ENCODE data around the gene RERE.
A peak's percentile ranks its signal among the peaks of the same experiment; 100 is the strongest.

The RERE gene

GRCh38 chr1:8363186-8363766, 454.2 kb downstream of the RERE start:
- DNase-seq (ENCODE audit: low spot score): no peak

GRCh38 chr1:8362701-8363101, 454.7 kb downstream of the RERE start:
- no peak for DNase-seq (ENCODE audit: low spot score)

GRCh38 chr1:8361198-8361849, 456.1 kb downstream of the RERE start:
- no peak for DNase-seq (ENCODE audit: low spot score)

- DNase-seq (ENCODE audit: low spot score): no peak
Observed at GRCh38 chr1:8360493-8361197, 456.8 kb downstream of the RERE start.

GRCh38 chr1:8359617-8360481, 457.6 kb downstream of the RERE start:
- no peak for DNase-seq (ENCODE audit: low spot score)

GRCh38 chr1:8358897-8359616, 458.4 kb downstream of the RERE start:
- no peak for DNase-seq (ENCODE audit: low spot score)

GRCh38 chr1:8358241-8358896, 459.1 kb downstream of the RERE start:
- DNase-seq (ENCODE audit: low spot score): no peak

GRCh38 chr1:8357329-8358101, 459.9 kb downstream of the RERE start:
- DNase-seq (ENCODE audit: low spot score): no peak

GRCh38 chr1:8356256-8357209, 460.9 kb downstream of the RERE start:
- DNase-seq (ENCODE audit: low spot score): no peak

GRCh38 chr1:8355439-8356255, 461.8 kb downstream of the RERE start:
- no peak for DNase-seq (ENCODE audit: low spot score)

- no peak for DNase-seq (ENCODE audit: low spot score)
Observed at GRCh38 chr1:8354038-8354437, 463.4 kb downstream of the RERE start.

GRCh38 chr1:8352886-8353785, 464.3 kb downstream of the RERE start:
- no peak for DNase-seq (ENCODE audit: low spot score)

- DNase-seq (ENCODE audit: low spot score): no peak
Observed at GRCh38 chr1:8352471-8352845, 465.0 kb downstream of the RERE start.

GRCh38 chr1:8351693-8352470, 465.6 kb downstream of the RERE start:
- DNase-seq (ENCODE audit: low spot score): peak; percentile 90

- no peak for DNase-seq (ENCODE audit: low spot score)
Observed at GRCh38 chr1:8350914-8351684, 466.3 kb downstream of the RERE start.

- DNase-seq (ENCODE audit: low spot score): no peak
Observed at GRCh38 chr1:8349961-8350360, 467.5 kb downstream of the RERE start.

Measured in iPS-NIHi11 (cell line).